NCI-H128 (cell line): ENCODE data around the gene NFATC1.

Experiments
- DNase-seq: peaks from one replicate; lab custom pipeline; 2025; ENCODE audit not compliant: unreplicated experiment; lab: John Stamatoyannopoulos, UW

The NFATC1 gene

GRCh38 chr18:79403723-79404566 lies 8.2 kb downstream of the NFATC1 start:
- DNase-seq: no peak

- no peak for DNase-seq
Observed at GRCh38 chr18:79404567-79404910, 8.8 kb downstream of the NFATC1 start.

- DNase-seq: no peak
Observed at GRCh38 chr18:79405019-79405780, 9.5 kb downstream of the NFATC1 start.

- DNase-seq: no peak
Observed at GRCh38 chr18:79405781-79406575, 10.2 kb downstream of the NFATC1 start.

GRCh38 chr18:79406708-79407107 lies 11.0 kb downstream of the NFATC1 start:
- no peak for DNase-seq

- no peak for DNase-seq
Observed at GRCh38 chr18:79409313-79409712, 13.6 kb downstream of the NFATC1 start.

- no peak for DNase-seq
Observed at GRCh38 chr18:79410171-79410641, 14.5 kb downstream of the NFATC1 start.

- no peak for DNase-seq
Observed at GRCh38 chr18:79410731-79411613, 15.2 kb downstream of the NFATC1 start.

GRCh38 chr18:79411614-79412526 lies 16.1 kb downstream of the NFATC1 start:
- DNase-seq: no peak

- DNase-seq: no peak
Observed at GRCh38 chr18:79413025-79413424, 17.3 kb downstream of the NFATC1 start.

GRCh38 chr18:79413426-79413825 lies 17.7 kb downstream of the NFATC1 start:
- no peak for DNase-seq

- no peak for DNase-seq
Observed at GRCh38 chr18:79413901-79414300, 18.2 kb downstream of the NFATC1 start.

GRCh38 chr18:79416022-79416676 lies 20.4 kb downstream of the NFATC1 start:
- no peak for DNase-seq

GRCh38 chr18:79416677-79417052 lies 20.9 kb downstream of the NFATC1 start:
- DNase-seq: no peak

GRCh38 chr18:79418236-79418635 lies 22.5 kb downstream of the NFATC1 start:
- DNase-seq: no peak

GRCh38 chr18:79418642-79419041 lies 22.9 kb downstream of the NFATC1 start:
- DNase-seq: no peak

- no peak for DNase-seq
Observed at GRCh38 chr18:79420033-79420745, 24.5 kb downstream of the NFATC1 start.

- DNase-seq: no peak
Observed at GRCh38 chr18:79421275-79421857, 25.6 kb downstream of the NFATC1 start.
